CD14-positive monocyte (primary cell): ENCODE data around the gene CRY1. TPM values are rescaled to one million over a fixed set of nuclear protein-coding genes. Genes with fewer than 3 reads are reported as not detected.

Experiments
- DNase-seq, 3 donors: peaks; one replicate each; pipeline ENCODE4 v3.0.0-alpha.2; 2011 to 2022
- H2AFZ ChIP-seq: 2 replicates; pipeline ENCODE4 v1.6.0; 2012; ENCODE audit warnings: mild to moderate bottlenecking, low read depth, low read length, inconsistent platforms; ENCODE audit not compliant: insufficient read depth, poor library complexity, severe bottlenecking
- H3K27ac ChIP-seq, 2 donors: 1 replicate in 1 of 2; 2 replicates in 1 of 2; pipeline ENCODE4 v1.5.1; 2012 to 2013; ENCODE audit warnings: low read length in 2 of 2, control low read depth in 1 of 2, inconsistent platforms in 1 of 2, low read depth in 1 of 2, mild to moderate bottlenecking in 1 of 2
- H3K27me3 ChIP-seq, 2 donors: one replicate each; pipeline versions ENCODE4 v1.6.0 to v1.6.1; 2011 to 2013; ENCODE audit warnings: low read length in 2 of 2; ENCODE audit not compliant: control insufficient read depth in 2 of 2, insufficient read depth in 2 of 2
- H3K36me3 ChIP-seq, 2 donors: replicated peaks in 1 of 2; 1 replicate in 1 of 2; 2 replicates in 1 of 2; pipeline versions ENCODE4 v1.5.1 to v1.6.1; 2012 to 2013; ENCODE audit warnings: low read length in 2 of 2, control low read depth in 1 of 2, inconsistent platforms in 1 of 2, mild to moderate bottlenecking in 1 of 2; ENCODE audit not compliant: insufficient read depth in 2 of 2, control insufficient read depth in 1 of 2
- H3K4me1 ChIP-seq, 2 donors: 1 replicate in 1 of 2; 2 replicates in 1 of 2; pipeline versions ENCODE4 v1.5.1 to v1.6.1; 2012 to 2013; ENCODE audit warnings: low read length in 2 of 2, control low read depth in 1 of 2, inconsistent platforms in 1 of 2, mild to moderate bottlenecking in 1 of 2, moderate library complexity in 1 of 2; ENCODE audit not compliant: insufficient read depth in 2 of 2, control insufficient read depth in 1 of 2
- H3K4me2 ChIP-seq: replicated peaks from 2 replicates; pipeline ENCODE3; 2012; ENCODE audit warnings: low read length, moderate library complexity, mild to moderate bottlenecking; ENCODE audit not compliant: poor library complexity, severe bottlenecking; ENCODE audit errors: extremely low read depth
- H3K4me3 ChIP-seq, 3 experiments: fragments of 200-600 bp in 1 of 3; sonication (generic) in 1 of 3; replicated peaks in 1 of 3; 1 replicate in 2 of 3; 2 replicates in 1 of 3; pipeline ENCODE4 v1.5.1; 2011 to 2013; ENCODE audit warnings: low read length in 3 of 3, mild to moderate bottlenecking in 3 of 3, control low read depth in 2 of 3, low read depth in 2 of 3, inconsistent platforms in 1 of 3, moderate library complexity in 1 of 3
- H3K79me2 ChIP-seq: 2 replicates; pipeline ENCODE4 v1.6.0; 2012; ENCODE audit warnings: mild to moderate bottlenecking, control low read depth, inconsistent platforms, low read length, moderate library complexity; ENCODE audit not compliant: insufficient read depth
- H3K9ac ChIP-seq: 2 replicates; pipeline ENCODE4 v1.6.0; 2017; ENCODE audit warnings: low read length, mild to moderate bottlenecking; ENCODE audit not compliant: insufficient read depth, poor library complexity, severe bottlenecking
- H3K9me3 ChIP-seq, 2 donors: replicated peaks in 1 of 2; 1 replicate in 1 of 2; 2 replicates in 1 of 2; pipeline versions ENCODE4 v1.5.1 to v1.6.1; 2012 to 2013; ENCODE audit warnings: low read length in 2 of 2, control low read depth in 1 of 2; ENCODE audit not compliant: control insufficient read depth in 1 of 2, insufficient read depth in 1 of 2
- H4K20me1 ChIP-seq: 2 replicates; pipeline ENCODE4 v1.6.0; 2012; ENCODE audit warnings: mild to moderate bottlenecking, low read length, control low read depth, moderate library complexity; ENCODE audit not compliant: insufficient read depth
- H3K27ac Mint-ChIP-seq, 7 donors: one replicate each; pipeline ENCODE4 v1.8.0; 2020; ENCODE audit warnings: mild to moderate bottlenecking in 7 of 7, mixed read lengths in 7 of 7, moderate library complexity in 6 of 7, inconsistent platforms in 2 of 7
- H3K27me3 Mint-ChIP-seq, 3 donors: one replicate each; pipeline ENCODE4 v1.8.0; 2021 to 2022; ENCODE audit warnings: low read depth in 3 of 3, mild to moderate bottlenecking in 3 of 3, mixed read lengths in 3 of 3, moderate library complexity in 3 of 3, inconsistent platforms in 1 of 3
- H3K36me3 Mint-ChIP-seq, 2 donors: one replicate each; pipeline ENCODE4 v1.8.0; 2020; ENCODE audit warnings: mixed read lengths in 2 of 2, inconsistent platforms in 1 of 2, mild to moderate bottlenecking in 1 of 2
- H3K4me1 Mint-ChIP-seq: one replicate; pipeline ENCODE4 v1.8.0; 2020; ENCODE audit warnings: mild to moderate bottlenecking, mixed read lengths
- H3K4me3 Mint-ChIP-seq, 2 donors: one replicate each; pipeline ENCODE4 v1.8.0; 2020; ENCODE audit warnings: mild to moderate bottlenecking in 2 of 2, mixed read lengths in 2 of 2, moderate library complexity in 1 of 2
- H3K9me3 Mint-ChIP-seq, 7 donors: one replicate each; pipeline ENCODE4 v1.8.0; 2020 to 2022; ENCODE audit warnings: mixed read lengths in 7 of 7, mild to moderate bottlenecking in 6 of 7, moderate library complexity in 6 of 7, inconsistent platforms in 2 of 7
- WGBS: methylation state at CpG from one replicate; pipeline ENCODE4 v1.1.5; 2013; ENCODE audit warnings: missing lambda C conversion rate; ENCODE audit not compliant: insufficient coverage; 5-methylcytosine and 5-hydroxymethylcytosine counted together
- intact Hi-C, 2 donors: fragments of 100-400 bp; cut with micrococcal nuclease; formaldehyde crosslinking; loops; one replicate each; pipeline versions ENCODE4 v1.15.0 to v1.15.1; 2023
- polyA plus RNA-seq, 3 donors: library from polyadenylated mRNA; depleted of rRNA in 1 of 3; unstranded in 2 of 3; stranded (reverse) in 1 of 3; fragments of 300-500 nt in 2 of 3; fragments of >200 nt in 1 of 3; fragmentation: Illumina TruSeq in 2 of 3; gene quantifications; 1 replicate in 2 of 3; 2 replicates in 1 of 3; pipeline ENCODE4 v1.2.3, GENCODE V29; 2012 to 2021
- TF ChIP-seq, protein P1 (sequence below): fragments of 200-600 bp; IDR thresholded peaks from one replicate; pipeline ENCODE4 v1.8.0; 2022; ENCODE audit warnings: antibody characterized with exemption, mild to moderate bottlenecking

Gene CRY1
- polyA plus RNA-seq, 3 donors: 3.8 to 7.7 (median 5.8) TPM

DNA sequence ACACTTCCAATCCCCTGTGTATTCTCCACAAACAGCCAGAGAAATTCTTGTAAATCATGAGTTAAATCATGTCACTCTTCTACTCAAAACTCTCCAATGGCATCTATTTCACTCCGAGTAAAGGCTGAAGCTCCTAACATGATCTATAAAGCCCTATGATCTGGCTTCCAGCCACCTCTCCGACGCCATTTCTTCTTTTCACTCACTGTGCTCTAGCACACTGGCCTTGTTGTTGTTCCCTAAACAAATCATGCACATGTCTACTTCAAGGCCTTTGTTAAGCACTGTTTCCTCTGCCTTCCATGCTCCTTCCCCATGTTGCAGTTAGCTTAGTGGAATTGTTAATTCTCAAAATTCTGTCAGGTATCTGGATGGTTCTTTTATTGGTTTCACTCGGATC is 76.3 kb downstream of the CRY1 start:
- Mint-ChIP-seq H3K27me3 (no peaks in the 10 kb centered on the region), H3K27ac (no peak overlapping the region), H3K9me3 (peaks cover 5 to 19% (median 10%) of the 10 kb centered on the region in 7 donors), H3K4me1 (peaks cover 4% of the 10 kb centered on the region), H3K36me3 (peaks cover 11 to 18% of the 10 kb centered on the region in 2 donors), H3K4me3 (no peak overlapping the region)
- H3K27me3 ChIP-seq: no peaks in the 10 kb centered on the region
- no peak for DNase-seq
- H3K36me3 ChIP-seq: no peaks in the 10 kb centered on the region
- H3K9me3 ChIP-seq: peaks cover 6 to 9% of the 10 kb centered on the region in 2 donors
- H3K9ac ChIP-seq: no peak overlapping the region
- no peaks in the 10 kb centered on the region for H3K4me1 ChIP-seq
- no peak overlapping the region for H3K4me2 ChIP-seq
- no peak overlapping the region for H3K4me3 ChIP-seq
- intact Hi-C loops: no loop called here
- TF ChIP-seq, protein P1, sequence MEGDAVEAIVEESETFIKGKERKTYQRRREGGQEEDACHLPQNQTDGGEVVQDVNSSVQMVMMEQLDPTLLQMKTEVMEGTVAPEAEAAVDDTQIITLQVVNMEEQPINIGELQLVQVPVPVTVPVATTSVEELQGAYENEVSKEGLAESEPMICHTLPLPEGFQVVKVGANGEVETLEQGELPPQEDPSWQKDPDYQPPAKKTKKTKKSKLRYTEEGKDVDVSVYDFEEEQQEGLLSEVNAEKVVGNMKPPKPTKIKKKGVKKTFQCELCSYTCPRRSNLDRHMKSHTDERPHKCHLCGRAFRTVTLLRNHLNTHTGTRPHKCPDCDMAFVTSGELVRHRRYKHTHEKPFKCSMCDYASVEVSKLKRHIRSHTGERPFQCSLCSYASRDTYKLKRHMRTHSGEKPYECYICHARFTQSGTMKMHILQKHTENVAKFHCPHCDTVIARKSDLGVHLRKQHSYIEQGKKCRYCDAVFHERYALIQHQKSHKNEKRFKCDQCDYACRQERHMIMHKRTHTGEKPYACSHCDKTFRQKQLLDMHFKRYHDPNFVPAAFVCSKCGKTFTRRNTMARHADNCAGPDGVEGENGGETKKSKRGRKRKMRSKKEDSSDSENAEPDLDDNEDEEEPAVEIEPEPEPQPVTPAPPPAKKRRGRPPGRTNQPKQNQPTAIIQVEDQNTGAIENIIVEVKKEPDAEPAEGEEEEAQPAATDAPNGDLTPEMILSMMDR: no peak
- no peak overlapping the region for H3K27ac ChIP-seq
- no peaks in the 10 kb centered on the region for H3K79me2 ChIP-seq
- no peaks in the 10 kb centered on the region for H4K20me1 ChIP-seq
- 93% methylated on average over 3 of the region's 4 CpGs for WGBS
- no peak overlapping the region for H2AFZ ChIP-seq

DNA sequence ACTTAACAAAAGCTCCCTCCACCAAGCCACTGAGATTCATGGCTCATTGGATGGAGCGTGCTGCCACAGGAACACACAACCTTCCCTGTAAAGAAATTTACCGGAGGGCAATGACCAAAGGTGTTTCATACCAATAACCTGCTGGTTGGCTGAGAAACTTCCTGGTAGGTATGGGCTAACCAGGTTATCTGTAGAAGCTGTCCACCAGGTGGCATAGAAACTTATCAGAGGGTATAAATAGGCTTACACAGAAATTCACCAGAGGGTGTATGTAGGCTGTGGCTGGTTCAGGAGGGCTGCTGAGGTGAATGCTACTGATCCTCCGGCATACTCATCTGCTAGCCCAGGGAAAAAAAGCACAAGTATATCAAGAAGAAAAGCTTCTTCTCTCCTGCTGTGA is 79.3 kb downstream of the CRY1 start:
- TF ChIP-seq, protein P1: no peak
- peaks cover 0 to 9% (median 2%) of the 10 kb centered on the region in 7 donors for H3K9me3 Mint-ChIP-seq
- H3K4me2 ChIP-seq: no peak overlapping the region
- H2AFZ ChIP-seq: no peak overlapping the region
- H3K27ac ChIP-seq: no peak overlapping the region
- H3K27me3 Mint-ChIP-seq: no peaks in the 10 kb centered on the region
- no peaks in the 10 kb centered on the region for H4K20me1 ChIP-seq
- H3K9ac ChIP-seq: no peak overlapping the region
- intact Hi-C loops: no loop called here
- no peaks in the 10 kb centered on the region for H3K4me1 ChIP-seq
- peaks cover 3 to 8% of the 10 kb centered on the region in 2 donors for H3K36me3 Mint-ChIP-seq
- no peak for DNase-seq
- no peaks in the 10 kb centered on the region for H3K27me3 ChIP-seq
- no CpG with 5 or more reads among the region's 3 CpGs for WGBS
- no peak overlapping the region for H3K27ac Mint-ChIP-seq
- no peaks in the 10 kb centered on the region for H3K4me1 Mint-ChIP-seq
- no peak overlapping the region for H3K4me3 Mint-ChIP-seq
- no peaks in the 10 kb centered on the region for H3K79me2 ChIP-seq
- no peak overlapping the region for H3K4me3 ChIP-seq
- H3K9me3 ChIP-seq: no peaks in the 10 kb centered on the region
- H3K36me3 ChIP-seq: no peaks in the 10 kb centered on the region
